ENCODE results near the gene TCEA2. TPM values are rescaled to one million over a fixed set of nuclear protein-coding genes. Genes with fewer than 3 reads are reported as not detected.

TCEA2 gene
- total and polyA plus RNA-seq, 2 of the 13 experiments (the other 11 are each of a cell fraction or from before 2014, with no cell fraction given), result 28.1 to 33.7 TPM

DNA sequence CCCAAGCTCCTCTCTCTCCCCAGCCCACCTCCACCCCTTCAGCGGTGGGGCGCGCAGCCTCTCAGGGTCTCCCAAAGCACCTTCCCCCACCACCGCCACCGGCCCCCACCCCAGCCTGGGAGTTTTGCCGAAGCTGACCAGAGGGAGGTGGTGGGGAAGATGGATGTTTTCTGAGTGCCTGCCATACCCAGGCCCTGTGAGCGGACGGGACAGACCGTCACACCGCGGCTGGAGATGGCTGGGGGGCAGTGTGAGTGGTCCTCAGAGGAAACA, 21.3 kb upstream of the TCEA2 start (continued):
- TF ChIP-seq ZNF597 (CRISPR knock-in tag; IDR thresholded peaks at IDR 0.05) (0 out of 2 replicates have a peak, but pooled peaks have one; percentile 7), AKAP8 (CRISPR knock-in tag; IDR thresholded peaks at IDR 0.05) (no peak), ZNF788 (CRISPR knock-in tag; IDR thresholded peaks at IDR 0.05; ENCODE audit: borderline replicate concordance) (no peak), SIN3B (IDR thresholded peaks at IDR 0.05; ENCODE audit: low read length) (no peak), SIX4 (CRISPR knock-in tag; IDR thresholded peaks at IDR 0.05) (no peak), NR2F2 (IDR thresholded peaks at IDR 0.05; ENCODE audit: borderline replicate concordance, low read depth) (no peak), ATAD3A (CRISPR knock-in tag; IDR thresholded peaks at IDR 0.05) (0 out of 2 replicates have a peak, but pooled peaks have one; percentile 24), PRPF4 (IDR thresholded peaks at IDR 0.05; ENCODE audit: low read depth, low read length, poor library complexity, severe bottlenecking) (peak; percentile 10), AGO2 (optimal IDR thresholded peaks at IDR 0.05; ENCODE audit: low read depth, low read length) (no peak), ZNF282 (IDR thresholded peaks at IDR 0.05; ENCODE audit: partially characterized antibody) (no peak), NR2C2 (CRISPR knock-in tag; IDR thresholded peaks at IDR 0.05; ENCODE audit: borderline replicate concordance) (peak; percentile 21; the same call in 1 of the 2 replicates), MTF1 (CRISPR knock-in tag; IDR thresholded peaks at IDR 0.05) (no peak), ZNF318 (CRISPR knock-in tag; IDR thresholded peaks at IDR 0.05) (no peak), GFI1 (CRISPR knock-in tag; IDR thresholded peaks at IDR 0.05; ENCODE audit: borderline replicate concordance) (peak; percentile 50; the same call in 1 of the 2 replicates), JUNB (CRISPR knock-in tag; IDR thresholded peaks at IDR 0.05; ENCODE audit: borderline replicate concordance) (no peak), SCMH1 (CRISPR knock-in tag; IDR thresholded peaks at IDR 0.05; ENCODE audit: borderline replicate concordance) (no peak), MED1 (CRISPR knock-in tag; IDR thresholded peaks at IDR 0.05) (no peak), MATR3 (CRISPR knock-in tag; IDR thresholded peaks at IDR 0.05) (no peak), NFYC (CRISPR knock-in tag; IDR thresholded peaks at IDR 0.05) (no peak), CBFB (CRISPR knock-in tag; IDR thresholded peaks at IDR 0.05) (no peak), BATF2 (CRISPR knock-in tag; IDR thresholded peaks at IDR 0.05) (0 out of 2 replicates have a peak, but pooled peaks have one; percentile 60)
- TF ChIP-seq, protein P1, sequence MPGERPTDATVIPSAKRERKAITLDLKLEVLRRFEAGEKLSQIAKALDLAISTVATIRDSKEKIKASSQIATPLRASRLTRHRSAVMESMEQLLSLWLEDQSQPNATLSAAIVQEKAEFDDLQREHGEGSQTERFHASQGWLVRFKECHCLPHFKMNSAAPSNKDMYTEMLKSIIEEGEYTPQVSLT (CRISPR knock-in tag; IDR thresholded peaks at IDR 0.05; ENCODE audit: borderline replicate concordance, low read depth), result no peak
